HepG2 (cell line): ENCODE measurements around the gene SRPRA. TPM values are rescaled to one million over a fixed set of nuclear protein-coding genes. Genes with fewer than 3 reads are reported as not detected.

ENCODE experiments used
- AGO2 ChIP-seq: fragments of 200-400 bp; formaldehyde crosslinking; optimal IDR thresholded peaks from 2 replicates; pipeline ENCODE3; 2017; ENCODE audit warnings: mild to moderate bottlenecking, low read depth, low read length, moderate library complexity
- ESRRA ChIP-seq: sonication (generic); formaldehyde crosslinking; IDR thresholded peaks from 2 replicates; pipeline ENCODE4 v1.5.1; 2020; ENCODE audit warnings: mild to moderate bottlenecking, low read depth, missing genetic modification reagents
- KDM6A ChIP-seq: IDR thresholded peaks from 2 replicates; pipeline ENCODE4 v1.6.1; 2016; ENCODE audit warnings: low read depth
- POLR2AphosphoS5 ChIP-seq: IDR thresholded peaks from 2 replicates; pipeline ENCODE4 v1.6.1; 2012; ENCODE audit warnings: low read depth, low read length
- SP140L ChIP-seq: sonication (generic); formaldehyde crosslinking; IDR thresholded peaks from 2 replicates; pipeline ENCODE4 v1.4.0; 2020; ENCODE audit warnings: missing genetic modification reagents, borderline replicate concordance
- ZNF251 ChIP-seq: sonication (generic); formaldehyde crosslinking; IDR thresholded peaks from 2 replicates; pipeline ENCODE4 v1.9.0; 2021; ENCODE audit warnings: mild to moderate bottlenecking, missing genetic modification reagents
- ZNF629 ChIP-seq: sonication (generic); formaldehyde crosslinking; conservative IDR thresholded peaks from 2 replicates; pipeline ENCODE4 v1.5.0; 2020; ENCODE audit warnings: missing genetic modification reagents
- ZNF792 ChIP-seq: IDR thresholded peaks from 2 replicates; pipeline ENCODE4 v1.6.1; 2016
- ZSCAN9 ChIP-seq: IDR thresholded peaks from 2 replicates; pipeline ENCODE4 v1.6.1; 2016; ENCODE audit warnings: borderline replicate concordance
- polyA plus RNA-seq, 8 experiments: library from polyadenylated mRNA; depleted of rRNA in 3 of 8; stranded (reverse) in 7 of 8; unstranded in 1 of 8; fragments of >200 nt; fragmentation: Illumina TruSeq in 4 of 8; extraction: Trizol in 4 of 8; gene quantifications; 2 replicates each; pipeline versions ENCODE4 v1.2.1 to v1.2.3, GENCODE V29; 2011 to 2016; ENCODE audit warnings: low read depth in 4 of 8, missing spikeins in 1 of 8, mixed read lengths in 1 of 8; ENCODE audit not compliant: insufficient read depth in 1 of 8
- total RNA-seq, 5 experiments: library from RNA; depleted of rRNA; stranded (reverse); fragments of >200 nt; fragmentation: Illumina TruSeq; extraction: Trizol; gene quantifications; 2 replicates each; pipeline ENCODE4 v1.2.3, GENCODE V29; 2016; ENCODE audit warnings: low read depth in 1 of 5
- TF ChIP-seq, protein P1 (sequence below): sonication (generic); formaldehyde crosslinking; IDR thresholded peaks from 2 replicates; pipeline ENCODE4 v1.5.0; 2020; ENCODE audit warnings: mild to moderate bottlenecking, missing genetic modification reagents
- TF ChIP-seq, protein P2 (sequence below): sonication (generic); formaldehyde crosslinking; IDR thresholded peaks from 2 replicates; pipeline ENCODE4 v1.8.1; 2022; ENCODE audit warnings: mild to moderate bottlenecking, missing genetic modification reagents
- TF ChIP-seq, protein P3 (sequence below): sonication (generic); formaldehyde crosslinking; IDR thresholded peaks from 2 replicates; pipeline ENCODE4 v1.5.1; 2020; ENCODE audit warnings: mild to moderate bottlenecking, missing genetic modification reagents, moderate library complexity
- TF ChIP-seq, protein P4 (sequence below), 2 experiments: fragments of 450-650 bp in 1 of 2; sonication (generic) in 1 of 2; formaldehyde crosslinking in 1 of 2; IDR thresholded peaks; 2 replicates each; pipeline versions ENCODE4 v1.6.1 to v1.8.0; 2016 to 2022; ENCODE audit warnings: antibody characterized with exemption in 1 of 2, mild to moderate bottlenecking in 1 of 2, missing genetic modification reagents in 1 of 2

The SRPRA gene
- total and polyA plus RNA-seq, 2 of the 13 experiments (the other 11 are each of a cell fraction or from before 2014, with no cell fraction given), result 27.7 to 64.6 TPM

DNA sequence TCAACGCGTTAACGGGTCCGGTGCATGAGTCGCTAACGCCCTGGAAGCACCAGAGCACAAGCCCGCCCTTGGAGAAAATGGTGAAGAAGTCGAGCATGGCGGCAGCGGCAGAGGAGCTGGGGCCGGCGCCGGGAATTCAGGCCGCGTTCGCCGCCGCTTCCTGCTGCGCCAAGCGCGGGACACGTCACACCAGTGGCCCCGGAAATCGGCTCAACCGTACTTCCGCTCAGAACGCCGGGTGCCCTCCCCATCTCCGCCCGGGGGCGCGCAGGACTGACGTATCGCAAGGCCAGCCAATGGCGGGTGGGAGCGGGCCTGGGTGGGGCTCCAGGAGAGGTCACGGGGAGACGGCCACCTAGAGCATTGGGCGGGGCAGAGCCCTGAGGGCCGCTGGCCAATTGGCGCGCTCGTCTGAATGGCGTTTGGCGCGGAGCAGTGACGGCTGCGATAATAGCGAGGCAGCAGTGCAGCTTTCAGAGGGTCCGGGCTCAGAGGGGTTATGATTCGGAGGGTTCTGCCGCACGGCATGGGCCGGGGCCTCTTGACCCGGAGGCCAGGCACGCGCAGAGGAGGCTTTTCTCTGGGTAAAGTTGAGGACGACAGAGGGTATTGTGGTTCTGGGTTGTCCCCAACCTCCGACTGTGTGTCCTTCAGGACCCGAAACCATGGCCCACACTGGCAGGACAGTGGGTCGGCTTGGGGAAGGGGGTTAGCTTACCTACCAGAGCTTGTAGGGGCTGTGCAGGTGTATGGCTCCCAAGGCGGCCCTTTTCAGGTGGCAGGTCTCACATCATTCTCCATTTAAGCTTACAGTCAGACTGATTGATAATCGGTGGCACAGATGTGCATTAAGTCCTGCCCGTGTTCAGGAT, at the start of gene SRPRA, which contains the start of gene FOXRED1 (continued):
- TF ChIP-seq, protein P1, sequence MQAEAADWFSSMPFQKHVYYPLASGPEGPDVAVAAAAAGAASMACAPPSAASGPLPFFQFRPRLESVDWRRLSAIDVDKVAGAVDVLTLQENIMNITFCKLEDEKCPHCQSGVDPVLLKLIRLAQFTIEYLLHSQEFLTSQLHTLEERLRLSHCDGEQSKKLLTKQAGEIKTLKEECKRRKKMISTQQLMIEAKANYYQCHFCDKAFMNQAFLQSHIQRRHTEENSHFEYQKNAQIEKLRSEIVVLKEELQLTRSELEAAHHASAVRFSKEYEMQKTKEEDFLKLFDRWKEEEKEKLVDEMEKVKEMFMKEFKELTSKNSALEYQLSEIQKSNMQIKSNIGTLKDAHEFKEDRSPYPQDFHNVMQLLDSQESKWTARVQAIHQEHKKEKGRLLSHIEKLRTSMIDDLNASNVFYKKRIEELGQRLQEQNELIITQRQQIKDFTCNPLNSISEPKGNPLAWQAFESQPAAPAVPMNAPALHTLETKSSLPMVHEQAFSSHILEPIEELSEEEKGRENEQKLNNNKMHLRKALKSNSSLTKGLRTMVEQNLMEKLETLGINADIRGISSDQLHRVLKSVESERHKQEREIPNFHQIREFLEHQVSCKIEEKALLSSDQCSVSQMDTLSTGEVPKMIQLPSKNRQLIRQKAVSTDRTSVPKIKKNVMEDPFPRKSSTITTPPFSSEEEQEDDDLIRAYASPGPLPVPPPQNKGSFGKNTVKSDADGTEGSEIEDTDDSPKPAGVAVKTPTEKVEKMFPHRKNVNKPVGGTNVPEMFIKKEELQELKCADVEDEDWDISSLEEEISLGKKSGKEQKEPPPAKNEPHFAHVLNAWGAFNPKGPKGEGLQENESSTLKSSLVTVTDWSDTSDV, result no peak
- TF ChIP-seq KDM6A (CRISPR knock-in tag) (no peak), ESRRA (CRISPR knock-in tag) (0 out of 2 replicates have a peak, but pooled peaks have one; percentile 29), ZNF792 (CRISPR knock-in tag) (0 out of 2 replicates have a peak, but pooled peaks have one; percentile 14), SP140L (CRISPR knock-in tag) (no peak), ZNF251 (CRISPR knock-in tag) (0 out of 2 replicates have a peak, but pooled peaks have one; percentile 61), ZNF629 (CRISPR knock-in tag) (no peak; the same call in 1 of the 2 replicates), ZSCAN9 (CRISPR knock-in tag) (no peak), POLR2AphosphoS5 (peak; percentile 82), AGO2 (peak; percentile 57)
- TF ChIP-seq, protein P2, sequence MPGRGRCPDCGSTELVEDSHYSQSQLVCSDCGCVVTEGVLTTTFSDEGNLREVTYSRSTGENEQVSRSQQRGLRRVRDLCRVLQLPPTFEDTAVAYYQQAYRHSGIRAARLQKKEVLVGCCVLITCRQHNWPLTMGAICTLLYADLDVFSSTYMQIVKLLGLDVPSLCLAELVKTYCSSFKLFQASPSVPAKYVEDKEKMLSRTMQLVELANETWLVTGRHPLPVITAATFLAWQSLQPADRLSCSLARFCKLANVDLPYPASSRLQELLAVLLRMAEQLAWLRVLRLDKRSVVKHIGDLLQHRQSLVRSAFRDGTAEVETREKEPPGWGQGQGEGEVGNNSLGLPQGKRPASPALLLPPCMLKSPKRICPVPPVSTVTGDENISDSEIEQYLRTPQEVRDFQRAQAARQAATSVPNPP (CRISPR knock-in tag), result 0 out of 2 replicates have a peak, but pooled peaks have one; percentile 35
- TF ChIP-seq, protein P3, sequence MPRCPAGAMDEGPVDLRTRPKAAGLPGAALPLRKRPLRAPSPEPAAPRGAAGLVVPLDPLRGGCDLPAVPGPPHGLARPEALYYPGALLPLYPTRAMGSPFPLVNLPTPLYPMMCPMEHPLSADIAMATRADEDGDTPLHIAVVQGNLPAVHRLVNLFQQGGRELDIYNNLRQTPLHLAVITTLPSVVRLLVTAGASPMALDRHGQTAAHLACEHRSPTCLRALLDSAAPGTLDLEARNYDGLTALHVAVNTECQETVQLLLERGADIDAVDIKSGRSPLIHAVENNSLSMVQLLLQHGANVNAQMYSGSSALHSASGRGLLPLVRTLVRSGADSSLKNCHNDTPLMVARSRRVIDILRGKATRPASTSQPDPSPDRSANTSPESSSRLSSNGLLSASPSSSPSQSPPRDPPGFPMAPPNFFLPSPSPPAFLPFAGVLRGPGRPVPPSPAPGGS, result peak; percentile 83; the same call in 1 of the 2 replicates
- TF ChIP-seq, protein P4, sequence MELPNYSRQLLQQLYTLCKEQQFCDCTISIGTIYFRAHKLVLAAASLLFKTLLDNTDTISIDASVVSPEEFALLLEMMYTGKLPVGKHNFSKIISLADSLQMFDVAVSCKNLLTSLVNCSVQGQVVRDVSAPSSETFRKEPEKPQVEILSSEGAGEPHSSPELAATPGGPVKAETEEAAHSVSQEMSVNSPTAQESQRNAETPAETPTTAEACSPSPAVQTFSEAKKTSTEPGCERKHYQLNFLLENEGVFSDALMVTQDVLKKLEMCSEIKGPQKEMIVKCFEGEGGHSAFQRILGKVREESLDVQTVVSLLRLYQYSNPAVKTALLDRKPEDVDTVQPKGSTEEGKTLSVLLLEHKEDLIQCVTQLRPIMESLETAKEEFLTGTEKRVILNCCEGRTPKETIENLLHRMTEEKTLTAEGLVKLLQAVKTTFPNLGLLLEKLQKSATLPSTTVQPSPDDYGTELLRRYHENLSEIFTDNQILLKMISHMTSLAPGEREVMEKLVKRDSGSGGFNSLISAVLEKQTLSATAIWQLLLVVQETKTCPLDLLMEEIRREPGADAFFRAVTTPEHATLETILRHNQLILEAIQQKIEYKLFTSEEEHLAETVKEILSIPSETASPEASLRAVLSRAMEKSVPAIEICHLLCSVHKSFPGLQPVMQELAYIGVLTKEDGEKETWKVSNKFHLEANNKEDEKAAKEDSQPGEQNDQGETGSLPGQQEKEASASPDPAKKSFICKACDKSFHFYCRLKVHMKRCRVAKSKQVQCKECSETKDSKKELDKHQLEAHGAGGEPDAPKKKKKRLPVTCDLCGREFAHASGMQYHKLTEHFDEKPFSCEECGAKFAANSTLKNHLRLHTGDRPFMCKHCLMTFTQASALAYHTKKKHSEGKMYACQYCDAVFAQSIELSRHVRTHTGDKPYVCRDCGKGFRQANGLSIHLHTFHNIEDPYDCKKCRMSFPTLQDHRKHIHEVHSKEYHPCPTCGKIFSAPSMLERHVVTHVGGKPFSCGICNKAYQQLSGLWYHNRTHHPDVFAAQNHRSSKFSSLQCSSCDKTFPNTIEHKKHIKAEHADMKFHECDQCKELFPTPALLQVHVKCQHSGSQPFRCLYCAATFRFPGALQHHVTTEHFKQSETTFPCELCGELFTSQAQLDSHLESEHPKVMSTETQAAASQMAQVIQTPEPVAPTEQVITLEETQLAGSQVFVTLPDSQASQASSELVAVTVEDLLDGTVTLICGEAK (IDR thresholded peaks at IDR 0.05), result peak; percentile 73
- TF ChIP-seq, protein P4 (CRISPR knock-in tag; IDR thresholded peaks at IDR 0.05), result peak; percentile 68; the same call in 1 of the 2 replicates
